Stimulated activated CD8-positive, alpha-beta memory T cell treated with anti-CD3 and anti-CD28 coated beads, Interleukin-4, amount 100 ng/mL, for 24 hours (primary cell): ENCODE results near the gene BTN3A1.

ENCODE experiments used
- DNase-seq: peaks from one replicate; pipeline ENCODE4 v3.0.0-alpha.2; 2020; ENCODE audit warnings: low read depth

The BTN3A1 gene

GRCh38 chr6:26379740-26380139, 22.3 kb upstream of the BTN3A1 start:
- no peak for DNase-seq

GRCh38 chr6:26380256-26380655, 21.8 kb upstream of the BTN3A1 start:
- no peak for DNase-seq

- DNase-seq: no peak
Observed at GRCh38 chr6:26382121-26382520, 20.0 kb upstream of the BTN3A1 start.

GRCh38 chr6:26383624-26384417, 18.3 kb upstream of the BTN3A1 start:
- DNase-seq: no peak

- DNase-seq: no peak
Observed at GRCh38 chr6:26385734-26386125, 16.3 kb upstream of the BTN3A1 start.

GRCh38 chr6:26387565-26387964, 14.5 kb upstream of the BTN3A1 start:
- no peak for DNase-seq

GRCh38 chr6:26388014-26388413, 14.1 kb upstream of the BTN3A1 start:
- DNase-seq: no peak

- no peak for DNase-seq
Observed at GRCh38 chr6:26388441-26388840, 13.6 kb upstream of the BTN3A1 start.

- no peak for DNase-seq
Observed at GRCh38 chr6:26389349-26389894, 12.7 kb upstream of the BTN3A1 start.

GRCh38 chr6:26390531-26390930, 11.5 kb upstream of the BTN3A1 start:
- no peak for DNase-seq

- DNase-seq: no peak
Observed at GRCh38 chr6:26392932-26393636, 9.0 kb upstream of the BTN3A1 start.

- DNase-seq: no peak
Observed at GRCh38 chr6:26394289-26394688, 7.8 kb upstream of the BTN3A1 start.

- DNase-seq: no peak
Observed at GRCh38 chr6:26398555-26398954, 3.5 kb upstream of the BTN3A1 start.

GRCh38 chr6:26400626-26401025, 1.4 kb upstream of the BTN3A1 start:
- no peak for DNase-seq

- no peak for DNase-seq
Observed at GRCh38 chr6:26401389-26401986, 587 bp upstream of the BTN3A1 start.

- no peak for DNase-seq
Observed at GRCh38 chr6:26403893-26404292, 1.8 kb downstream of the BTN3A1 start.

GRCh38 chr6:26404546-26404945, 2.5 kb downstream of the BTN3A1 start:
- no peak for DNase-seq

- DNase-seq: no peak
Observed at GRCh38 chr6:26408828-26409730, 7.0 kb downstream of the BTN3A1 start.

GRCh38 chr6:26411751-26412150, 9.7 kb downstream of the BTN3A1 start:
- no peak for DNase-seq

GRCh38 chr6:26412228-26412627, 10.2 kb downstream of the BTN3A1 start:
- DNase-seq: no peak

- no peak for DNase-seq
Observed at GRCh38 chr6:26412954-26413353, 10.9 kb downstream of the BTN3A1 start.

- no peak for DNase-seq
Observed at GRCh38 chr6:26414281-26414680, 12.2 kb downstream of the BTN3A1 start.
